Testis (tissue), 2 donors: ENCODE results near the gene BICD1.

Experiments
- POLR2A ChIP-seq: fragments of 450-650 bp; IDR thresholded peaks from one replicate; pipeline ENCODE4 v1.6.1; 2017; ENCODE audit warnings: antibody characterized with exemption, mild to moderate bottlenecking, moderate library complexity
- TF ChIP-seq, protein P1 (sequence below), 3 experiments: fragments of 450-650 bp in 2 of 3; fragments of 200-600 bp in 1 of 3; sonication (generic) in 1 of 3; IDR thresholded peaks; one replicate each; pipeline ENCODE4 v1.5.1; 2016 to 2019; ENCODE audit warnings: antibody characterized with exemption in 3 of 3, mild to moderate bottlenecking in 2 of 3, moderate library complexity in 1 of 3

- TF ChIP-seq, protein P1, sequence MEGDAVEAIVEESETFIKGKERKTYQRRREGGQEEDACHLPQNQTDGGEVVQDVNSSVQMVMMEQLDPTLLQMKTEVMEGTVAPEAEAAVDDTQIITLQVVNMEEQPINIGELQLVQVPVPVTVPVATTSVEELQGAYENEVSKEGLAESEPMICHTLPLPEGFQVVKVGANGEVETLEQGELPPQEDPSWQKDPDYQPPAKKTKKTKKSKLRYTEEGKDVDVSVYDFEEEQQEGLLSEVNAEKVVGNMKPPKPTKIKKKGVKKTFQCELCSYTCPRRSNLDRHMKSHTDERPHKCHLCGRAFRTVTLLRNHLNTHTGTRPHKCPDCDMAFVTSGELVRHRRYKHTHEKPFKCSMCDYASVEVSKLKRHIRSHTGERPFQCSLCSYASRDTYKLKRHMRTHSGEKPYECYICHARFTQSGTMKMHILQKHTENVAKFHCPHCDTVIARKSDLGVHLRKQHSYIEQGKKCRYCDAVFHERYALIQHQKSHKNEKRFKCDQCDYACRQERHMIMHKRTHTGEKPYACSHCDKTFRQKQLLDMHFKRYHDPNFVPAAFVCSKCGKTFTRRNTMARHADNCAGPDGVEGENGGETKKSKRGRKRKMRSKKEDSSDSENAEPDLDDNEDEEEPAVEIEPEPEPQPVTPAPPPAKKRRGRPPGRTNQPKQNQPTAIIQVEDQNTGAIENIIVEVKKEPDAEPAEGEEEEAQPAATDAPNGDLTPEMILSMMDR (IDR thresholded peaks at IDR 0.05): no peak
- no peak for TF ChIP-seq POLR2A
Measured at GRCh38 chr12:32242641-32243040, 136.0 kb downstream of the BICD1 start.
